HEK293 (cell line): Measurements from ENCODE around the gene DAPK2.

Source experiments
- CTCF ChIP-seq: fragments of 450-650 bp; formaldehyde crosslinking; IDR thresholded peaks from 2 replicates; pipeline ENCODE4 v1.5.1; 2016; ENCODE audit warnings: missing biosample characterization, missing genetic modification characterization
- HOXA7 ChIP-seq: sonication (generic); formaldehyde crosslinking; IDR thresholded peaks from 2 replicates; pipeline ENCODE4 v1.8.1; 2022; ENCODE audit warnings: missing genetic modification reagents, borderline replicate concordance
- MEIS1 ChIP-seq: sonication (generic); formaldehyde crosslinking; IDR thresholded peaks from 2 replicates; pipeline ENCODE4 v1.8.1; 2022; ENCODE audit warnings: missing genetic modification reagents, mild to moderate bottlenecking, borderline replicate concordance
- RBAK ChIP-seq: fragments of 450-650 bp; formaldehyde crosslinking; IDR thresholded peaks from 2 replicates; pipeline ENCODE4 v1.5.1; 2016; ENCODE audit warnings: missing biosample characterization, missing genetic modification characterization
- REST ChIP-seq: fragments of 450-650 bp; formaldehyde crosslinking; IDR thresholded peaks from 2 replicates; pipeline ENCODE4 v1.5.1; 2016; ENCODE audit warnings: missing biosample characterization, missing genetic modification characterization
- TSHZ1 ChIP-seq: fragments of 450-650 bp; formaldehyde crosslinking; IDR thresholded peaks from 2 replicates; pipeline ENCODE4 v1.5.1; 2016; ENCODE audit warnings: missing biosample characterization, missing genetic modification characterization, borderline replicate concordance
- ZFP37 ChIP-seq: fragments of 450-650 bp; formaldehyde crosslinking; IDR thresholded peaks from 2 replicates; pipeline ENCODE4 v1.5.1; 2016; ENCODE audit warnings: missing biosample characterization, missing genetic modification characterization
- ZNF398 ChIP-seq: fragments of 450-650 bp; formaldehyde crosslinking; IDR thresholded peaks from 2 replicates; pipeline ENCODE4 v1.5.1; 2017; ENCODE audit warnings: missing biosample characterization, missing genetic modification characterization
- ZNF416 ChIP-seq: fragments of 450-650 bp; formaldehyde crosslinking; IDR thresholded peaks from 2 replicates; pipeline ENCODE4 v1.5.1; 2016; ENCODE audit warnings: missing biosample characterization, missing genetic modification characterization
- ZNF513 ChIP-seq: fragments of 450-650 bp; IDR thresholded peaks from 2 replicates; pipeline ENCODE4 v1.5.1; 2018; ENCODE audit warnings: missing biosample characterization, missing genetic modification characterization
- ZNF580 ChIP-seq: fragments of 450-650 bp; formaldehyde crosslinking; IDR thresholded peaks from 2 replicates; pipeline ENCODE4 v1.5.1; 2016; ENCODE audit warnings: missing biosample characterization, missing genetic modification characterization

GRCh38 chr15:64004056-64004455 lies 42.2 kb downstream of the DAPK2 start:
- TF ChIP-seq ZNF513 (tag by site-specific recombination) (no peak), REST (tag by site-specific recombination) (no peak), ZFP37 (no peak), ZNF398 (tag by site-specific recombination) (no peak), CTCF (tag by site-specific recombination) (no peak), HOXA7 (no peak), RBAK (tag by site-specific recombination) (no peak), ZNF580 (tag by site-specific recombination) (no peak), MEIS1 (CRISPR knock-in tag) (no peak), TSHZ1 (no peak), ZNF416 (tag by site-specific recombination) (no peak)
